GM11168 (cell line): ENCODE results near the gene CRIM1.

Experiments
- in situ Hi-C: fragments of 300-500 bp; cut with MboI; formaldehyde crosslinking; loops from one replicate; pipeline ENCODE4 v1.12.0; 2022; ENCODE audit warnings: low sequenced_read_pairs; ENCODE audit not compliant: unreplicated experiment

Gene CRIM1

GRCh38 chr2:36389577-36389976 is 34.0 kb downstream of the CRIM1 start:
- in situ Hi-C loops: no loop called here

DNA sequence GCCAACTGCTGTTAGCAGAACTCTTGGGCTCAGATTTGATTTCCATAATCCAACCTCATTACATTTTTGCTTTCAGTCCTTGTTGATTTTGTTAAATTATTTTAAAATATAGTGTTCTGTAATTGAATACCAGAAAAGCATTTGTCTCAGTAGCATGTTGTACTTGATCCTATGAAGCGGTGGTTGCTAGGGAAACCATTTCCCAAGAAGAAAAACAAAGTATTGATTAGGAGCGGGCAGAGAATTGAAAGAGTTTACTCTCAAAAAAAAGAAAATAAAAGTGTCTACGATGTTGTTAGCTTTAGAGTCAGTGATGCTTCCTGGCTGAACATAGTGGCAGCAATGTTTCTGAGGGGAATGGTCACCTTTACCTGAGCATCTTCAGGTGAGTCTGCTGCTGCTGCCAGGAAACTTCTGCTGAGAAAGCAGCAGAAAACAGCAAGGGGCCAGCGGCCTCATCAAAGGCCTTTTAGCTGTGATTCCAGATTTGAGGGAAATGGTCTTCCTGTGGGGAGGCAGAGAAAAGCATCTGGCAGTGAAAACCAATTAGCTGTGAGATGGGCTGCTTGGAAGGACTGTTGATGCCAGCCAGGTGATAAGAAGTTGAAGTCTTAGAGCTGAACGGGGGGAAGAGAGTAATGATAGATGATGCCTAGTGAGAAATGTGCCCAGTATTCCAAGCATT is 37.1 kb downstream of the CRIM1 start:
- in situ Hi-C loops: no loop called here

DNA sequence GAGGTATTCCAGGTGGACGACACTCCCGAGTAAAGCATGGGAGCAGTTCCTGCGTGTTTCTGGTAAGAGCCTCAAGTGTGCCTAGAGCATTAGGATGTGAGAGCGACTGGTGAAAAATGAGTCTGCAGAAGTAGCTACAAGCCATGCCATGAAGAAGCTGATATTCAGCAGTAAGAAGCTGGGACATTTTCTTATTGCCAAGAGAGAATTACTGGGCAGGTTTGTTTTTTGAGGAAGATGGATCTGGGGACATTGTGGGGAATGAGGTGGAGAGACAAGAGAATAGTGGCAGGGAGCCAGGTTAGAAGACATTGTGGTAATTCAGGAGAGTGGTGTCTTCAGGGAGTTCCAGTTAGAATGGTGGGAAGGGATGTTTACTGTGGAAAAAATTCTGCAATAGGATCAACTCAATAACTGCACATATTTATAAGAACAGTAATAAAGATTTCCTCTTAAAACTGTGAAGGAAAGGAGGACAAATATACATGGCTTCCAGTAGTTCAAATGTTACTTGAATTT is 38.2 kb downstream of the CRIM1 start:
- in situ Hi-C loops: no loop called here

DNA sequence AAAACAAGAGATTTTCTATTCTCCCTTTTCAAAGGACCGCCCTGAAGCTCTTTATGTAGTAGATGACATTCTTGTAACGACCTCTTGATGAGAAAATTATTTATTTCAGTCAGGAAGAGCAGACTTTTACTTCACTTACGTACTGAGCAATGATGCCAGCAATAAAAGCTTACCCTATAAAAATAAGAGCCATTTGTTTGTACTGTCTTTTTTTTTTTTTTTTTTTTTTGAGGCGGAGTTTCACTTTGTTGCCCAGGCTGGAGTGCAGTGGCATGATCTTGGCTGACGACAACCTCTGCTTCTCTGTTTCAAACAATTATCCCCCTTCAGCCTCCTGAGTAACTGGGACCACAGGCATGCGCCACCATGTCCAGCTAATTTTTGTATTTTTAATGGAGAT is 39.2 kb downstream of the CRIM1 start:
- in situ Hi-C loops: no loop called here

- in situ Hi-C loops: no loop called here
These were observed 40.3 kb downstream of the CRIM1 start for GRCh38 chr2:36395866-36396265.

DNA sequence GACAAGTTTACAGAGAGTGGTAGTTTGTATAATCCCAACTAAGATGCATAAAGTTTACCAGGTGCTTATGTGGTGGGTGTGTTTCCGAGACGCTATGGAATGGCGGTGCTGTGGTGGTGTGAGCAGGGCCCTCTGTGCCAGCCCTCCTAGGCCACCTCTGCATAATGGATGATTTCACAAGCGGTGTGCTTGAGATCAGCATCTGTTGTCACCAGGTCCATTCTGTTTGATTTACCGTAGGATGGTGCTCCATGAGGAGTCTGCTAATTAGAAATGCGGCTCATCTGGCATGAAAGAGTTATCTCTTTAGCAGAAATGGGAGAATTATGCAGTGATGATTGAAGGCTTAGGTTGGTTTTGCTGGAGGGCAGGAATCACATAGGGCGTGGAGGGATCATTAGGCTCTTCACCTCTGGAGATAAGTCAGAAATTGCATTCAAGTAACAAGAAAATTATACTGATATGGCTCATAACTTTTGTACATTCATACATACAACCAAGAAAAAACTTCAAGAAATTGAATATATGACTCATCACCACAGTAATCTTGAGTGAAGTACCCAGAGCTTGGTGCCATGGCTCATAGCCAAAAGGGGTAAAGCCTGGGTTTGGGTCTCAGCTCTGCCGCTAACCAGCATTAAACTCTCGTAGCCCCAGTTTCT is 41.4 kb downstream of the CRIM1 start:
- in situ Hi-C loops: no loop called here

DNA sequence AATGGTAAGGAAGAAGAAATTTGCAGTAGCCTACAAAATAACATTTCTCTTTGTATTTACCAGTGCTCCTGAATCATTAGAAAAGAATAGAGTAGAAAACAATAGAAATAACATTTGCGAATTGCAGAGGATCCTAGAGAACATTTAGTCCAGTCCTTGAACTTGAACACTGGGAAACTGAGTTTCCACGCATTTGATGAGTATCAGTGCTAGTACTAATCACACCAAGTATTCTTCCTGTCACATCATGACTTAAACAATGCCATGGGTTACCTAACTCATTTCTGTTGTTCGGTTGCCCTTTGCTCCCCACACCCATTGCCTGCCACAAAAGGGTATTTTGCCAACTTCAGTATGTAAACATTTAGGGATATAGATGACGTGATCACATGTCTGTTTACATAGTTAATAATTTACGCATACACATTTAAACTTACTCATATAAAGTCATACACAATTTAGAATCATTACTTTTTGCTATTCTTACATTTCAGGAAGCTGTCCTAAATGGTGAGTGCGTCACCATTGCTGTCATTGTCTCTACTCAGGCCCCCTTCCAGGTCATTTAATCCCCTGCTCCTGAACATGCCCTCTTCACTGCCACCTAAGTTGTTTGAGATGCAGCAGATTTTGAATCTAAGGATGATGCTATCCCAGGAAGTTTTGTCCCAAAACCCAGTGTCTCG is 42.3 kb downstream of the CRIM1 start:
- in situ Hi-C loops: no loop called here

GRCh38 chr2:36399050-36399449 is 43.5 kb downstream of the CRIM1 start:
- in situ Hi-C loops: no loop called here

GRCh38 chr2:36403675-36404230 is 48.2 kb downstream of the CRIM1 start:
- in situ Hi-C loops: no loop called here

DNA sequence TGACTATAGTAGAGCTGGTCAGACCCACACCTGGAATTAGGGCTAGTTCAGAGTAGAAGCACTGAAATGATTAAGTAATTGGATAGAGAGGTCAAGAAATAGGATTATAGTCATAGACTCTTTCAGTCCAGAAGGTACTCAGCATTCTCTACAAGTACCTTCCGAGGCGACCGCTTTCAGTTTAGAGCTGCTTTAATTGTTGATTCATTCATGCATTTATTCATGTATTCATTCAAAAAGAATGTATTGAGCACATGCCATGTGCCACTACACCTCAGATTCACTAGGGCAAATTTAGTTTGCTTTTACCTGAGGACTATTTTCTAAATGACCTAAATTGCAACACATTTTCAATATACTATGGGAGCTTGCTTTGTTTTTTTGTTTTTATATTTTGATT is 48.7 kb downstream of the CRIM1 start:
- in situ Hi-C loops: no loop called here

DNA sequence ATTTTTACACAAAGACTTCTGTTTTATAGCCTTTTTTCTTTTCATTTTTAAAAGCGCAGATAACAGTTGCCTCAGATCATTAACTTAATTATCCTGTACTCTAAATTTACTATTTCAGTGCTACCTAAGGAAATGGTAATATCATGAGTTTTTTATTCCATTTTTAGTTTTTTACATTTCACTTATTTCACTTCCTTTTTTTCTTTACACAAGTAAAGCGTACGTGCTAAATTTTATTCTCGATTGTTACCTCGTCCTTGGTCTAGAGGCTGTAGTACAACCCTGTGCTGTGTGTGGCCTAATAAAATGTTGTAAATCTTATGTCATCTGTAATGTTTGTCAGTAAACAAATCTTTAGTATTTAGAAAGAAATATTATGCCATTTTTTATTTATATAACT is 49.2 kb downstream of the CRIM1 start:
- in situ Hi-C loops: no loop called here

DNA sequence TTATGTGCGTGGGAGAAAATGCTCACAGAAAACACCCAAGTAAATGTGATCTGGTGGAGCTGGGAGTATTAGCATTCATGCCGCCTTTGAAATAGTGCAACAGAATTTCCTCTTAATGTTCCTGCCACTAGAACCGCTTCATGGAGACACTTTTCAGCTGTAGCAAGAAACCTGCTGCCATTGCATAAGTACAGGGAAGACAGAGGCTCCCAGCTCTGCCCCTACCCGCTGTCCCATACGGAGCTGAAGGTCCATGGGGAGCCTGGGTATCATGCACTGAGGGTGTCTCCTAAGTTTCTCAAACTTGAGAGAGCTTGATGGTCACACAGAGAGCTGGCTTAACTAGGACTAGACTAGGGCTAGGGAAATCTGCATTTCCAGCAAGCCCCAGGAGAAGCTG is 49.6 kb downstream of the CRIM1 start:
- in situ Hi-C loops: no loop called here

GRCh38 chr2:36406296-36406695 is 50.7 kb downstream of the CRIM1 start:
- in situ Hi-C loops: no loop called here

DNA sequence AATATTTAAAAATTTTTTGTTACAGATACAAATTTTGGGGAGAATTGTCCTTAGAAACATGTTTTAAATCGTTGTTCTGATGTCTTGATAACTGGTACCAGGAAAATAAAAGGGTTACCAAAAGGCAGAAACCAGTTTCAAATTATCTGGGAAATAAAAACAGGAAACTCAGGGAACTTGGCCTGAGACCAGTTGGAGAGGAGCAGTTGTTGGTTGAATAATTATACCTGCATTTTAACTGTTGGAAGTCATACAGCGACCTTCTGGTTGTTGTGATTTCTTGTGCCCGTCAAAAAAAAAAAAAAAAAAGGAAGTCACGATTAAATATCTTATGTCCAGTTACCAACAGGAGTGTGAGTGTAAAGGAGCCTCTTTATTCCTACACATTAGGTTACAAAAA is 51.8 kb downstream of the CRIM1 start:
- in situ Hi-C loops: no loop called here

GRCh38 chr2:36408198-36408703 is 52.7 kb downstream of the CRIM1 start:
- in situ Hi-C loops: no loop called here

- in situ Hi-C loops: no loop called here
These were observed 53.8 kb downstream of the CRIM1 start for GRCh38 chr2:36409335-36409734.

DNA sequence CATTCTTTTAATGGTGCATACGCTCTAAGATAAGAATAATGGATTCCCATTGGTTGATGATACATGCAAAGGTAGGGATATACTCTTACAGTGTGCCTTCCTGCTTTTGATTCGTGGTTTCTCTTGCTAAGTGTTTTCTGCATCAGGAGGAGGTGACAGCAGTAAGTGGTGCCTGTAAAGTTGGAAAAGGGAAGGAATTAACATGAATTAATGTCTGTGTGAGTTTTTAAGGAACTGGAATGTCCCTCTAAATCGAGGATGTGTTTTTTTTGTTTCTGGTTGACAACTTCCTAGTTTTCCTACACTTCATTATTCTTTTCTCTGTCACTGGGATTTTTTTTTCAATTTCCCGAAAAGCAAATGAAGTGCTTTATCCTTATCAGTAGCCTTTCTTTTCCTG is 54.4 kb downstream of the CRIM1 start:
- in situ Hi-C loops: no loop called here

DNA sequence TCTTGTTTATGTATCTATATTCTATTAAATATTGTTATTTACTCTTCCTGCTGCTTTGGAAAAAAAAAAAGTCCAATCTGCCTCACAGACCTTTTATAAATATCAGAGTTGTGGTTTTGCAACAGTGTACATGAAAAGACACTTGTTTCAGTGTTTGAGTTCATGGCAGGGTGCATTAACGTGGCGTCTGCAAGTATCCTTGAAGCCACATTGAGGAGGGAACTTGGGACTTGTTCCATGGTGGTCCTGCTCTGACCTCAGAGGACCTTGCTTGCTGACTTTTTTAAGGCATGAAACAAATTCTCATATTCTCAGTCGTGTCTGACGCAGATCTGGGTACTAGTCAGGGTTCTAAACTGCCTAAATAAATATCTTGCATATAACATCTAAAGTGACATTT is 55.1 kb downstream of the CRIM1 start:
- in situ Hi-C loops: no loop called here

- in situ Hi-C loops: no loop called here
These were observed 56.4 kb downstream of the CRIM1 start for GRCh38 chr2:36411962-36412444.

DNA sequence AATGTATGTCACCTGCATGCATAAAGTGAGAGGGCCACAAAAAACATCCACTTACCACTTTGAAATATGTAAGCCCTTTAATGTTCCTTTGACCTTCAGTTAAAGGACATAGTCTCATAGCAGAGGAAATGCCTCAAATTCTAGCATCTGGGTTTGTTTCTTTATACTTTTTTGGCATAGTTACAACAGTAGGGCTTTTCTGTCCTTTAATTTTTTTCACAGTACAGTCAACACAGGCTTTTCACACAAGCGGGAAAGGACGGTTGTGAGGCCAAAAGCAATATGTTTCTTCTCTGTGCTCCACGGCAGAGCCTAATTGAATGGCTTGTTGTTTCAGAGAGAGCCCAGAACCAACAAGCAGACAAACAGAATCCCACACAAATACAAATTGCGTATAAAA is 57.6 kb downstream of the CRIM1 start:
- in situ Hi-C loops: no loop called here

DNA sequence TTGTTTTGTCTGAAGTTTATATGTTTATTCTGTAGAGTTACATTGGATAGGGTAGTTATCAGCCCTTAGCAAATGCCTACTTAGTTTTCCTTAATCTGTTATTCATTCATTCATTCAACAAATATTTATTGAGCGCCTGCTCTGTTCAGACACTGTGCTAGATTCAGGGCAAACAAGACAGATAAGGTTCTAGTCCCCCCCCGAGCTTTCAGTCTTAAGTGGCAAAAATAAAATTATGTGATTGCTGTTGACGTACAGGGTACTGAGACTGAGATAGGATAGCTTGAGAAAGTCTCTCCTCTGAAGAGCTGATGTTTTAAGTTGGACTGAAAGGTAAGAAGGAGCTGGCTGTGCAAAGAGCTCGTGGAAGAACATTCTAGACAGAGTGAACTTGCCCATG is 58.7 kb downstream of the CRIM1 start:
- in situ Hi-C loops: no loop called here
